NT2/D1 (cell line): Measurements from ENCODE around the gene ZBTB34.

Source experiments
- SUZ12 ChIP-seq: IDR thresholded peaks from 2 replicates; pipeline ENCODE4 v1.6.1; 2011; ENCODE audit not compliant: insufficient read length, insufficient read depth; ENCODE audit errors: extremely low read depth
- YY1 ChIP-seq: IDR thresholded peaks from 2 replicates; pipeline ENCODE4 v1.6.1; 2011; ENCODE audit not compliant: insufficient read length, insufficient read depth
- ZNF274 ChIP-seq: IDR thresholded peaks from 2 replicates; pipeline ENCODE4 v1.6.1; 2011; ENCODE audit warnings: mild to moderate bottlenecking, low read depth, low read length

DNA sequence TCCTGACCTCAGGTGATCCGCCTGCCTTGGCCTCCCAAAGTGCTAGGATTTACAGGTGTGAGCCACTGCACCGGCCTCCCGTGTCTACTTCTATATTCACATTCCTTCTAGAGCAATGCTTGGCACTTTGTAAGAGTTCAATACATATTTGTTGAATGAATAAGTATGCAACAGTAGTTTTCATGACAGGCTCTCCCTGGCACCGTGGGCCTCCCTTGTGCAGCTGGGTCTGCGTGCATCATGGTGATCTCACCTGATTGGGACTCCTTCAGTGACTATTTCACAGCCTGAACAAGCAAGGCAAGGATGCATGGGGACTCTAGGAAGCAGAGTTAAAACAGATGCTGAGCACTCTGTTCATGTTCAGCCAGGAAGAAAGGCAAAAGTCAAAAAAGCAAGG is 6.8 kb upstream of the ZBTB34 start:
- no peak for TF ChIP-seq ZNF274
- no peak for TF ChIP-seq YY1
- TF ChIP-seq SUZ12, result no peak
